ENCODE measurements around the gene ZNF672.
A peak's percentile ranks its signal among the peaks of the same experiment; 100 is the strongest.

- TF ChIP-seq TAF1 (IDR thresholded peaks at IDR 0.05; ENCODE audit: borderline replicate concordance, low read depth, low read length): no peak
- TF ChIP-seq, protein P1, sequence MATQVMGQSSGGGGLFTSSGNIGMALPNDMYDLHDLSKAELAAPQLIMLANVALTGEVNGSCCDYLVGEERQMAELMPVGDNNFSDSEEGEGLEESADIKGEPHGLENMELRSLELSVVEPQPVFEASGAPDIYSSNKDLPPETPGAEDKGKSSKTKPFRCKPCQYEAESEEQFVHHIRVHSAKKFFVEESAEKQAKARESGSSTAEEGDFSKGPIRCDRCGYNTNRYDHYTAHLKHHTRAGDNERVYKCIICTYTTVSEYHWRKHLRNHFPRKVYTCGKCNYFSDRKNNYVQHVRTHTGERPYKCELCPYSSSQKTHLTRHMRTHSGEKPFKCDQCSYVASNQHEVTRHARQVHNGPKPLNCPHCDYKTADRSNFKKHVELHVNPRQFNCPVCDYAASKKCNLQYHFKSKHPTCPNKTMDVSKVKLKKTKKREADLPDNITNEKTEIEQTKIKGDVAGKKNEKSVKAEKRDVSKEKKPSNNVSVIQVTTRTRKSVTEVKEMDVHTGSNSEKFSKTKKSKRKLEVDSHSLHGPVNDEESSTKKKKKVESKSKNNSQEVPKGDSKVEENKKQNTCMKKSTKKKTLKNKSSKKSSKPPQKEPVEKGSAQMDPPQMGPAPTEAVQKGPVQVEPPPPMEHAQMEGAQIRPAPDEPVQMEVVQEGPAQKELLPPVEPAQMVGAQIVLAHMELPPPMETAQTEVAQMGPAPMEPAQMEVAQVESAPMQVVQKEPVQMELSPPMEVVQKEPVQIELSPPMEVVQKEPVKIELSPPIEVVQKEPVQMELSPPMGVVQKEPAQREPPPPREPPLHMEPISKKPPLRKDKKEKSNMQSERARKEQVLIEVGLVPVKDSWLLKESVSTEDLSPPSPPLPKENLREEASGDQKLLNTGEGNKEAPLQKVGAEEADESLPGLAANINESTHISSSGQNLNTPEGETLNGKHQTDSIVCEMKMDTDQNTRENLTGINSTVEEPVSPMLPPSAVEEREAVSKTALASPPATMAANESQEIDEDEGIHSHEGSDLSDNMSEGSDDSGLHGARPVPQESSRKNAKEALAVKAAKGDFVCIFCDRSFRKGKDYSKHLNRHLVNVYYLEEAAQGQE (IDR thresholded peaks at IDR 0.05; ENCODE audit: low read depth, low read length): no peak
- TF ChIP-seq EP300 (IDR thresholded peaks at IDR 0.05; ENCODE audit: borderline replicate concordance in 1 of 2, low read depth in 1 of 2, low read length in 1 of 2): no peak
- TF ChIP-seq RCOR1 (IDR thresholded peaks at IDR 0.05; ENCODE audit: low read length): no peak
- no peak for TF ChIP-seq CTCF (IDR thresholded peaks at IDR 0.05)
- TF ChIP-seq YY1 (IDR thresholded peaks at IDR 0.05; ENCODE audit: low read depth): no peak
- TF ChIP-seq MXI1 (IDR thresholded peaks at IDR 0.05; ENCODE audit: low read depth, low read length): peak; percentile 55; the same call in 1 of the 2 replicates
- no peak for TF ChIP-seq SMC3 (IDR thresholded peaks at IDR 0.05; ENCODE audit: low read depth, low read length)
- TF ChIP-seq POLR2AphosphoS5 (IDR thresholded peaks at IDR 0.05; ENCODE audit: low read depth, low read length): no peak
- peak; percentile 71; the same call in 1 of the 2 replicates for TF ChIP-seq GATA2 (CRISPR knock-in tag; IDR thresholded peaks at IDR 0.05)
- no peak for TF ChIP-seq NRF1 (IDR thresholded peaks at IDR 0.05; ENCODE audit: low read depth, low read length)
- TF ChIP-seq RAD21 (IDR thresholded peaks at IDR 0.05; ENCODE audit: low read length): no peak
Observed at GRCh38 chr1:248872752-248873408, 34.9 kb downstream of the ZNF672 start.

Data from SK-N-SH (cell line).